T-helper 17 cell (primary cell): ENCODE results near the gene SCN11A. TPM values are rescaled to one million over a fixed set of nuclear protein-coding genes. Genes with fewer than 3 reads are reported as not detected.
"Not testable (repeated sequence)": the region's sequence is repeated elsewhere in the genome, so short reads cannot be mapped to it uniquely, and the experiment has no call there.

Experiments
- ATAC-seq: fragments of 150-1000 bp; cut with Tn5 transposase; 2 replicates; pipeline ENCODE4 v1.10.0; 2021; ENCODE audit warnings: mild to moderate bottlenecking, moderate library complexity
- DNase-seq, 3 donors: peaks; one replicate each; pipeline versions ENCODE4 v3.0.0 to v3.0.0-alpha.2; 2020 to 2021
- H3K9me3 ChIP-seq: one replicate; pipeline ENCODE4 v1.7.0; 2013; ENCODE audit warnings: low read length, mild to moderate bottlenecking; ENCODE audit not compliant: control insufficient read depth, poor library complexity, severe bottlenecking
- H3K27ac Mint-ChIP-seq: one replicate; pipeline ENCODE4 v1.8.0; 2022; ENCODE audit warnings: mild to moderate bottlenecking, moderate library complexity, mixed read lengths
- H3K27me3 Mint-ChIP-seq: one replicate; pipeline ENCODE4 v1.8.0; 2022; ENCODE audit warnings: mixed read lengths
- H3K36me3 Mint-ChIP-seq: one replicate; pipeline ENCODE4 v1.8.0; 2022; ENCODE audit warnings: low read depth, mixed read lengths
- H3K4me1 Mint-ChIP-seq: one replicate; pipeline ENCODE4 v1.8.0; 2022; ENCODE audit warnings: mild to moderate bottlenecking, mixed read lengths
- H3K4me3 Mint-ChIP-seq: one replicate; pipeline ENCODE4 v1.8.0; 2022; ENCODE audit warnings: mild to moderate bottlenecking, moderate library complexity, mixed read lengths
- total RNA-seq, 4 donors: library from RNA in 2 of 4; stranded (reverse) in 2 of 4; gene quantifications; one replicate each; pipeline ENCODE4 v1.2.3 and lab custom pipeline; 2022 to 2026

The SCN11A gene
- total RNA-seq, 2 donors from 2014 or later = 0.05 TPM; not detected in 1

GRCh38 chr3:39088889-39089288 lies 37.1 kb upstream of the SCN11A start:
- H3K4me3 Mint-ChIP-seq = no peak overlapping the region
- ATAC-seq = no peak

GRCh38 chr3:39088456-39088855 lies 36.7 kb upstream of the SCN11A start:
- DNase-seq (no peak), ATAC-seq (peak; percentile 30)
- H3K9me3 ChIP-seq = no peaks in the 10 kb centered on the region
- peaks cover 9% of the 10 kb centered on the region for H3K36me3 Mint-ChIP-seq
- H3K27me3 Mint-ChIP-seq = no peaks in the 10 kb centered on the region
- H3K4me3 Mint-ChIP-seq = no peak overlapping the region
- H3K4me1 Mint-ChIP-seq = peaks cover 7% of the 10 kb centered on the region
- H3K27ac Mint-ChIP-seq = peak overlapping the region; percentile 49

More at GRCh38 chr3:39088889-39089288, 37.1 kb upstream of the SCN11A start:
- Mint-ChIP-seq H3K27ac (peak overlapping the region; percentile 49), H3K4me1 (peaks cover 7% of the 10 kb centered on the region), H3K27me3 (no peaks in the 10 kb centered on the region), H3K36me3 (peaks cover 8% of the 10 kb centered on the region)
- no peak for DNase-seq
- H3K9me3 ChIP-seq = no peaks in the 10 kb centered on the region

GRCh38 chr3:39086144-39086543 lies 34.4 kb upstream of the SCN11A start:
- Mint-ChIP-seq H3K36me3 (peaks cover 17% of the 10 kb centered on the region), H3K4me1 (peaks cover 13% of the 10 kb centered on the region), H3K4me3 (no peak overlapping the region), H3K27ac (no peak overlapping the region), H3K27me3 (no peaks in the 10 kb centered on the region)
- no peak for DNase-seq
- no peak for ATAC-seq
- no peaks in the 10 kb centered on the region for H3K9me3 ChIP-seq

- no peaks in the 10 kb centered on the region for H3K9me3 ChIP-seq
- Mint-ChIP-seq H3K27me3 (no peaks in the 10 kb centered on the region), H3K27ac (peak overlapping the region; percentile 61), H3K36me3 (peaks cover 19% of the 10 kb centered on the region), H3K4me1 (peaks cover 22% of the 10 kb centered on the region), H3K4me3 (peak overlapping the region; percentile 61)
- DNase-seq (no peak), ATAC-seq (no peak)
Observed at GRCh38 chr3:39082666-39083313, 31.0 kb upstream of the SCN11A start.

- DNase-seq = no peak
- H3K27me3 Mint-ChIP-seq = no peaks in the 10 kb centered on the region
- H3K27ac Mint-ChIP-seq = peak overlapping the region; percentile 3
- H3K4me3 Mint-ChIP-seq = no peak overlapping the region
- H3K9me3 ChIP-seq = no peaks in the 10 kb centered on the region
- peaks cover 21% of the 10 kb centered on the region for H3K36me3 Mint-ChIP-seq
- peaks cover 19% of the 10 kb centered on the region for H3K4me1 Mint-ChIP-seq
- peak; percentile 48 for ATAC-seq
Observed at GRCh38 chr3:39080026-39080425, 28.3 kb upstream of the SCN11A start.

- DNase-seq = no peak
- no peaks in the 10 kb centered on the region for H3K9me3 ChIP-seq
- H3K27me3 Mint-ChIP-seq = no peaks in the 10 kb centered on the region
- no peak overlapping the region for H3K27ac Mint-ChIP-seq
- ATAC-seq = no peak
- peaks cover 23% of the 10 kb centered on the region for H3K36me3 Mint-ChIP-seq
- H3K4me1 Mint-ChIP-seq = peaks cover 19% of the 10 kb centered on the region
- no peak overlapping the region for H3K4me3 Mint-ChIP-seq
Observed at GRCh38 chr3:39079530-39079929, 27.8 kb upstream of the SCN11A start.

- Mint-ChIP-seq H3K36me3 (peaks cover 16% of the 10 kb centered on the region), H3K27ac (peak overlapping the region; percentile 16), H3K4me3 (peak overlapping the region; percentile 12), H3K27me3 (no peaks in the 10 kb centered on the region), H3K4me1 (peaks cover 12% of the 10 kb centered on the region)
- no peak for DNase-seq
- ATAC-seq = no peak
- no peaks in the 10 kb centered on the region for H3K9me3 ChIP-seq
Observed at GRCh38 chr3:39075910-39076309, 24.2 kb upstream of the SCN11A start.

GRCh38 chr3:39068556-39068955 lies 16.8 kb upstream of the SCN11A start:
- Mint-ChIP-seq H3K4me1 (peaks cover 8% of the 10 kb centered on the region), H3K36me3 (peaks cover 8% of the 10 kb centered on the region), H3K27ac (no peak overlapping the region), H3K27me3 (no peaks in the 10 kb centered on the region), H3K4me3 (no peak overlapping the region)
- no peak for DNase-seq
- no peaks in the 10 kb centered on the region for H3K9me3 ChIP-seq
- no peak for ATAC-seq

GRCh38 chr3:39067286-39067685 lies 15.5 kb upstream of the SCN11A start:
- Mint-ChIP-seq H3K27ac (peak overlapping the region; percentile 16), H3K4me1 (peaks cover 11% of the 10 kb centered on the region), H3K4me3 (no peak overlapping the region), H3K27me3 (no peaks in the 10 kb centered on the region), H3K36me3 (peaks cover 8% of the 10 kb centered on the region)
- no peak for DNase-seq
- no peak for ATAC-seq
- H3K9me3 ChIP-seq = no peaks in the 10 kb centered on the region

- no peak for DNase-seq
- peaks cover 19% of the 10 kb centered on the region for H3K4me1 Mint-ChIP-seq
- peak; percentile 92 for ATAC-seq
- H3K4me3 Mint-ChIP-seq = no peak overlapping the region
- H3K36me3 Mint-ChIP-seq = peaks cover 3% of the 10 kb centered on the region
- peak overlapping the region; percentile 63 for H3K27ac Mint-ChIP-seq
- H3K27me3 Mint-ChIP-seq = no peaks in the 10 kb centered on the region
- no peaks in the 10 kb centered on the region for H3K9me3 ChIP-seq
Observed at GRCh38 chr3:39065197-39065596, 13.5 kb upstream of the SCN11A start.

GRCh38 chr3:39064646-39065045 lies 12.9 kb upstream of the SCN11A start:
- no peak overlapping the region for H3K4me3 Mint-ChIP-seq

GRCh38 chr3:39063143-39063542 lies 11.4 kb upstream of the SCN11A start:
- H3K27ac Mint-ChIP-seq = no peak overlapping the region
- peaks cover 3% of the 10 kb centered on the region for H3K36me3 Mint-ChIP-seq
- H3K4me1 Mint-ChIP-seq = peaks cover 29% of the 10 kb centered on the region
- ATAC-seq (no peak), DNase-seq (no peak)
- no peaks in the 10 kb centered on the region for H3K9me3 ChIP-seq
- no peak overlapping the region for H3K4me3 Mint-ChIP-seq
- no peaks in the 10 kb centered on the region for H3K27me3 Mint-ChIP-seq

More at GRCh38 chr3:39064646-39065045, 12.9 kb upstream of the SCN11A start:
- H3K9me3 ChIP-seq = no peaks in the 10 kb centered on the region
- Mint-ChIP-seq H3K27ac (peak overlapping the region; percentile 63), H3K27me3 (no peaks in the 10 kb centered on the region), H3K36me3 (peaks cover 3% of the 10 kb centered on the region), H3K4me1 (peaks cover 19% of the 10 kb centered on the region)
- DNase-seq = no peak
- ATAC-seq = no peak

GRCh38 chr3:39062180-39062579 lies 10.4 kb upstream of the SCN11A start:
- peak overlapping the region; percentile 53 for H3K4me3 Mint-ChIP-seq
- no peak overlapping the region for H3K27ac Mint-ChIP-seq
- no peaks in the 10 kb centered on the region for H3K9me3 ChIP-seq
- H3K36me3 Mint-ChIP-seq = peaks cover 3% of the 10 kb centered on the region
- DNase-seq = no peak
- peaks cover 31% of the 10 kb centered on the region for H3K4me1 Mint-ChIP-seq
- no peak for ATAC-seq
- H3K27me3 Mint-ChIP-seq = no peaks in the 10 kb centered on the region

GRCh38 chr3:39061228-39061627 lies 9.5 kb upstream of the SCN11A start:
- not testable (repeated sequence) for ATAC-seq, H3K27ac Mint-ChIP-seq, H3K36me3 Mint-ChIP-seq, DNase-seq, H3K4me3 Mint-ChIP-seq, H3K9me3 ChIP-seq, H3K27me3 Mint-ChIP-seq
- H3K4me1 Mint-ChIP-seq = peaks cover 40% of the 10 kb centered on the region
